Adrenal gland (tissue), 12 donors: ENCODE data around the gene PTPRN2. TPM values are rescaled to one million over a fixed set of nuclear protein-coding genes. Genes with fewer than 3 reads are reported as not detected.

Experiments used
- DNase-seq, 7 donors: peaks; one replicate each; pipeline ENCODE4 v3.0.0-alpha.2; 2019 to 2020
- H3K27ac ChIP-seq, 5 donors: fragments of 200-600 bp; sonication (generic) in 4 of 5; 1 replicate in 3 of 5; 2 replicates in 2 of 5; pipeline versions ENCODE4 v1.5.1 to v1.8.0; 2016 to 2020; ENCODE audit warnings: mild to moderate bottlenecking in 1 of 5
- H3K27me3 ChIP-seq: fragments of 200-600 bp; 2 replicates; pipeline ENCODE4 v1.8.0; 2021
- H3K36me3 ChIP-seq, 2 donors: fragments of 200-600 bp; replicated peaks in 1 of 2; 1 replicate in 1 of 2; 2 replicates in 1 of 2; pipeline versions ENCODE4 v1.5.1 to v1.8.0; 2018 to 2022
- H3K4me1 ChIP-seq, 2 donors: fragments of 200-600 bp; replicated peaks in 1 of 2; 1 replicate in 1 of 2; 2 replicates in 1 of 2; pipeline versions ENCODE4 v1.5.1 to v1.8.0; 2018 to 2021
- H3K4me3 ChIP-seq, 4 donors: fragments of 200-600 bp; sonication (generic) in 3 of 4; one replicate each; pipeline ENCODE4 v1.5.1; 2016 to 2018
- H3K9me3 ChIP-seq, 3 donors: fragments of 200-600 bp; sonication (generic) in 1 of 3; replicated peaks in 1 of 3; 1 replicate in 2 of 3; 2 replicates in 1 of 3; pipeline versions ENCODE4 v1.5.1 to v1.8.0; 2016 to 2021
- POLR2A ChIP-seq, 2 donors: fragments of 450-650 bp; IDR thresholded peaks; one replicate each; pipeline ENCODE4 v1.6.1; 2017; ENCODE audit warnings: antibody characterized with exemption in 2 of 2, mild to moderate bottlenecking in 2 of 2, moderate library complexity in 1 of 2
- WGBS, 4 donors: extraction: QIAGEN DNeasy Blood & Tissue Kit in 2 of 4; methylation state at CpG; one replicate each; pipeline versions ENCODE4 v1.1.5 to v1.1.7; 2013 to 2017; 5-methylcytosine and 5-hydroxymethylcytosine counted together
- intact Hi-C, 2 donors: fragments of 100-400 bp; cut with DNase I; formaldehyde crosslinking; loops; one replicate each; pipeline versions ENCODE4 v1.14.1 to v1.15.0; 2022 to 2023
- polyA plus RNA-seq, 3 donors: library from polyadenylated mRNA; stranded (reverse); fragments of 200-250 nt in 2 of 3; fragments of 350-450 nt in 1 of 3; fragmentation: Illumina TruSeq in 1 of 3; extraction: RNeasy Lipid Tissue Mini Kit (QIAGEN cat#74804) in 1 of 3; gene quantifications; one replicate each; pipeline ENCODE4 v1.2.3, GENCODE V29; 2013 to 2014
- total RNA-seq, 9 donors: library from RNA; depleted of rRNA in 4 of 9; stranded (reverse); fragments of >200 nt in 4 of 9; fragments of 120-200 nt in 1 of 9; fragmentation: NEBNext Ultra II Directional in 1 of 9; extraction: Animal tissue kit (Norgen Biotek cat#: 25700) in 1 of 9; gene quantifications; one replicate each; pipeline versions ENCODE4 v1.1.0 to v1.2.4, GENCODE V29; 2013 to 2023
- TF ChIP-seq, protein P1 (sequence below), 6 experiments: fragments of 450-650 bp in 4 of 6; fragments of 200-600 bp in 2 of 6; sonication (generic) in 1 of 6; IDR thresholded peaks; 1 replicate in 5 of 6; 2 replicates in 1 of 6; pipeline versions ENCODE4 v1.5.1 to v1.8.0; 2016 to 2021; ENCODE audit warnings: antibody characterized with exemption in 6 of 6, mild to moderate bottlenecking in 2 of 6, moderate library complexity in 1 of 6
- donor health status: healthy with polysubstance abuse.
- donor health status: Bipolar disorder and iron deficiency.
- donor health status: DM: yes; HTN: yes; CAD: no.
- donor health status: DM: no; HTN: no; CAD: no.
- donor health status: DM: no; HTN: no; CAD: no.
- donor health status: DM: yes; HTN: yes; CAD: no.

PTPRN2 gene
- total and polyA plus RNA-seq, 12 donors = 2.2 to 16.2 (median 3.4) TPM

DNA sequence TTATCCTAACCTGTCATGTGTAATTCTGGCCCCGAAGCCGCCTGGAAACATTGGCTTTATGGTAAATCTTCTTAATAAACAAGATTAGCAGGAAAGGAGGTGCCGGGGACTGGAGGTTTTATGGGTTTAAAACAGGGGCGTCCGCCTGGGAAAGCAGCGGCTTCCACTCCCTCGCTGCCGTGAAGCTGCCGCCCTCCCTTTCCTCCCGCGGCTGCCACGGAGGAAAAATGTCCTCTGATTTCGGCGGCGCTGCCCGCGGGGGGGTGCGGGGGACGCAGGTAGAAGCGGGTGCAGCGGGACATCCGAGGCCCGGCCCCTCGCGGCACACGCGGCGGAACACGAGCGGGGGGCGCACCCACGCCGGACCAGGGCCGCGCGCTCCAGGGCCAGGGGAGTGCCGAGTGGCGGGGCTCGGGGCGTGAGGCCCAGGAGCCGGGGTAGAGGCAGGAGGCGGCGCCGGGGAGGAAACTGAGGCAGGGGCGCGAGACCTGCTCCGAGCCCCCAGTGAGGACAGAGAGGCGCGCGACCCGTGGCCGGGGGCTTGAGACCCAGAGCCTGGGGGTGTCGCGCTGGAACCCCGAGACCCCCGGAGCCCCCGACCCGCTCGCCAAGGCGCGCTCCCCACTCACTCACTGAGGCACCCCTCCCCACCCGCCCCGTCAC is 993 bp downstream of the PTPRN2 start:
- no peak for TF ChIP-seq POLR2A (IDR thresholded peaks at IDR 0.05)
- Histone ChIP-seq H3K4me3 (peak overlapping the region in 1 of 4 donors; percentile 35), H3K9me3 (no peaks in the 10 kb centered on the region), H3K27me3 (peaks cover 13% of the 10 kb centered on the region), H3K27ac (peak overlapping the region in 1 of 5 donors; percentile 13), H3K36me3 (no peaks in the 10 kb centered on the region), H3K4me1 (peaks cover 7 to 10% of the 10 kb centered on the region in 2 donors)
- 3 to 9% (median 4%) methylated on average over 9 to 63 of the region's 63 CpGs for WGBS, 4 donors
- intact Hi-C loops = no loop called here
- peak in 3 of 7 donors; percentile 24 to 66 (median 29) for DNase-seq

DNA sequence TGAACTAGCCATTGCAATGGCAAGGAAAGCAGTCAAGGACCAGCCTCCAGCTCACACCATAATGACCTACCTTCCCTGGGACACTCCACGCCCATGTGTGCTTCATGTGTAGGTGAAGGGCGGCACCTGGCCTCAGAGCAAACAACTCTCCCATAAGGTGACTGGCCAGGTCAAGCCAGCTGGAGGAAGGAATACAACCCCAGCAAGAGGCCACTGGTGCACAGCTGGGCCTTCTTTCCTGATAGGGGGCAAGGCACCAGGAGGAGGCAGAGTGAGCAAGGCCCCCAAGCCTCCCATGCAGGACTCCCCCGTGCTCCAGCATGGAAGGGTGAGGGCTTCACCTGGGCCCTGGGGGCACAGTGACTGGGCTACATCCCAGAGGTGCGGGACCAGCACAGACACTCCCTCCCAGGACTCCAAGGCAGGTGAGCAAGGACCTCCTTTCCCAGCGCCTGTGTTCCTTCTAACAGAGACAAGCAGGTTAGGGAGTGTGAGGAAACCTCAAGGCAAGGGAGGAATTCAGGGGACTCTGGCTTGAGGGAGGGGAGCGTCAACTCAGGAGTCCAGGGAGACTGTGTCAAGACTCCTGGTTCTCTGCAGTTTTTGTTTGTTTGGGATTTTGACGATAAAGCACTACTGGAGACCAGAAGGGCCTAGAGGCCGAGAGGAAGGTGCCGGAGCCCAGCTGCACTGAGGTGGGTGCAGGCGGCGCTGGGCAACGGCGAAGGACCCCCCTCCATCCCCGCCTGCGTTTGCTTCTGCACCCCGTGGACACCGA is 1.7 kb downstream of the PTPRN2 start:
- Histone ChIP-seq H3K36me3 (no peaks in the 10 kb centered on the region), H3K27me3 (peaks cover 20% of the 10 kb centered on the region), H3K27ac (peak overlapping the region in 1 of 5 donors; percentile 13), H3K4me3 (peak overlapping the region in 1 of 4 donors; percentile 35), H3K4me1 (peaks cover 7 to 10% of the 10 kb centered on the region in 2 donors), H3K9me3 (no peaks in the 10 kb centered on the region)
- no peak for DNase-seq
- intact Hi-C loops = no loop called here
- TF ChIP-seq, protein P1, sequence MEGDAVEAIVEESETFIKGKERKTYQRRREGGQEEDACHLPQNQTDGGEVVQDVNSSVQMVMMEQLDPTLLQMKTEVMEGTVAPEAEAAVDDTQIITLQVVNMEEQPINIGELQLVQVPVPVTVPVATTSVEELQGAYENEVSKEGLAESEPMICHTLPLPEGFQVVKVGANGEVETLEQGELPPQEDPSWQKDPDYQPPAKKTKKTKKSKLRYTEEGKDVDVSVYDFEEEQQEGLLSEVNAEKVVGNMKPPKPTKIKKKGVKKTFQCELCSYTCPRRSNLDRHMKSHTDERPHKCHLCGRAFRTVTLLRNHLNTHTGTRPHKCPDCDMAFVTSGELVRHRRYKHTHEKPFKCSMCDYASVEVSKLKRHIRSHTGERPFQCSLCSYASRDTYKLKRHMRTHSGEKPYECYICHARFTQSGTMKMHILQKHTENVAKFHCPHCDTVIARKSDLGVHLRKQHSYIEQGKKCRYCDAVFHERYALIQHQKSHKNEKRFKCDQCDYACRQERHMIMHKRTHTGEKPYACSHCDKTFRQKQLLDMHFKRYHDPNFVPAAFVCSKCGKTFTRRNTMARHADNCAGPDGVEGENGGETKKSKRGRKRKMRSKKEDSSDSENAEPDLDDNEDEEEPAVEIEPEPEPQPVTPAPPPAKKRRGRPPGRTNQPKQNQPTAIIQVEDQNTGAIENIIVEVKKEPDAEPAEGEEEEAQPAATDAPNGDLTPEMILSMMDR (IDR thresholded peaks at IDR 0.05) = no peak
- TF ChIP-seq POLR2A (IDR thresholded peaks at IDR 0.05) = no peak
- 45 to 60% (median 50%) methylated on average over 14 to 17 of the region's 17 CpGs for WGBS, 4 donors

DNA sequence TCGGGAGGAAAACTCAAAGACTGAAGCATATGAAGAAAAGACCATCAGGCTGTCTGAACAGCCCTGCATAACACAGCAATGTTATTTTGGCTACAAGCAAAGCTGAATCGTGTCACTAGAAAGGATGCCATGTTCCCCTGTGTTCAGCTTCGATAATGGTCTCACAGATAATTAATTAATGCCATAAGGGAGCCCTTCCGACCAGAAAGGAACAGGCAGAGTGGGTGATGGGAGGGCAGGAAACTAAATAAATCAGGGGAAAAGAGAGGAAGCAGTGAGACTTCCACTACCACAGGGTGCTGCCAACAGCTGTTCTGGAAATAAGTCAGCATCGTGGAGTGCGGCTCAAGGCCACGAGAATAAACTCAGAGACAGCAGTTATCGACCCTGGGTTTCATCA is 3.2 kb downstream of the PTPRN2 start:
- H3K36me3 ChIP-seq = no peaks in the 10 kb centered on the region
- no peak overlapping the region for H3K4me3 ChIP-seq
- TF ChIP-seq, protein P1 (IDR thresholded peaks at IDR 0.05) = no peak
- no peak for TF ChIP-seq POLR2A (IDR thresholded peaks at IDR 0.05)
- DNase-seq = no peak
- peaks cover 7 to 10% of the 10 kb centered on the region in 2 donors for H3K4me1 ChIP-seq
- H3K27me3 ChIP-seq = peaks cover 21% of the 10 kb centered on the region
- peaks cover 0 to 6% (median 0%) of the 10 kb centered on the region in 3 donors for H3K9me3 ChIP-seq
- peak overlapping the region in 1 of 5 donors; percentile 26 for H3K27ac ChIP-seq
- 32 to 50% (median 40%) methylated on average over 8 of the region's 8 CpGs for WGBS, 4 donors
- intact Hi-C loops = no loop called here

DNA sequence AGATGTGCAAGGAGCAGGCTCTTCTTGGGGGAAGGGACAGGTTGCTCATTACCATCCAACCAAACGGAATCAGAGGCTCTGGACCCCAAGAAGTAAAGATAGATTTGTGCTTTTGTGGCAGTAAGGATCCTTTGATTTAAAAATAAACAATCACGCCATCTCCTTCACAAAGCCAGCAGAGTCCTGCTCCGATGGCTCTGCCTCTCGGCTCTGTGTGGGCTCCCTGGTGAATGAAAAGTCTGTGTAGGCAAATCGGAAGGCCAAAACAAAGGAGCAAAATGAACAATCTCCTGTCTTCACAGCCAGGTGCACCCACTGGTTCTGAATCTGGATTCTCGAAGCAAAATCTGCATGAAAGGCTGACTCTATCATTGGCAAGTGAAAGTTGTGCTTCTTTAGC is 3.8 kb downstream of the PTPRN2 start:
- peaks cover 21% of the 10 kb centered on the region for H3K27me3 ChIP-seq
- peak overlapping the region in 1 of 5 donors; percentile 26 for H3K27ac ChIP-seq
- peaks cover 7 to 10% of the 10 kb centered on the region in 2 donors for H3K4me1 ChIP-seq
- intact Hi-C loops = no loop called here
- peaks cover 0 to 6% (median 0%) of the 10 kb centered on the region in 3 donors for H3K9me3 ChIP-seq
- WGBS, 4 donors = 70 to 76% (median 72%) methylated on average over 6 of the region's 6 CpGs
- TF ChIP-seq POLR2A (IDR thresholded peaks at IDR 0.05) = no peak
- TF ChIP-seq, protein P1 (IDR thresholded peaks at IDR 0.05) = no peak
- H3K36me3 ChIP-seq = no peaks in the 10 kb centered on the region
- DNase-seq = no peak
- no peak overlapping the region for H3K4me3 ChIP-seq
